Left renal pelvis (tissue), 4 donors: ENCODE results near the gene PRXL2C. TPM values are rescaled to one million over a fixed set of nuclear protein-coding genes. Genes with fewer than 3 reads are reported as not detected.
"Not testable (repeated sequence)": the region's sequence is repeated elsewhere in the genome, so short reads cannot be mapped to it uniquely, and the experiment has no call there.

Source experiments
- DNase-seq, 4 donors: peaks; one replicate each; pipeline ENCODE4 v3.0.0-alpha.2; 2013; ENCODE audit warnings: low read depth in 4 of 4, low spot score in 3 of 4
- polyA plus RNA-seq, 4 donors: library from polyadenylated mRNA; unstranded; fragments of 120-200 nt; gene quantifications; one replicate each; pipeline ENCODE4 v1.2.1, GENCODE V29; 2013; ENCODE audit not compliant: insufficient read length in 4 of 4

The PRXL2C gene
- polyA plus RNA-seq, 4 donors, result 5.1 to 7.1 (median 5.8) TPM

DNA sequence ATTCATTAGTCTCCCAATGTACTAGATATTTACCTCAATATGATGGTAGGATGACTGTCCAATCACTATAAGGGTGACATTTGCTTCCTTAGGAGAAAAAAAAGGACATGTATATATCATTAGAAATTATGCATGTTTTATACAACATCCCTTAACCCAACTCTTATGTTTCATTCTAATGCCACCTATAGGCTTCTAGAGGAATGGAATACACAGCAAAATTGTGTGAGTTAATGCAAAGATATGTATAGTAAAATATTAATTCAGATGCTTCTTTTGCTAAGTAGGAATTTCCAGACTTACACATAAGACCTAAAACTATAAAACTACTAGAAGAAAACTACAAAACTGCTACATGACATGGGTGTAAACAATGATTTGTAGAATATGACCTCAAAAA is 3.5 kb downstream of the PRXL2C start:
- DNase-seq, result no peak

DNA sequence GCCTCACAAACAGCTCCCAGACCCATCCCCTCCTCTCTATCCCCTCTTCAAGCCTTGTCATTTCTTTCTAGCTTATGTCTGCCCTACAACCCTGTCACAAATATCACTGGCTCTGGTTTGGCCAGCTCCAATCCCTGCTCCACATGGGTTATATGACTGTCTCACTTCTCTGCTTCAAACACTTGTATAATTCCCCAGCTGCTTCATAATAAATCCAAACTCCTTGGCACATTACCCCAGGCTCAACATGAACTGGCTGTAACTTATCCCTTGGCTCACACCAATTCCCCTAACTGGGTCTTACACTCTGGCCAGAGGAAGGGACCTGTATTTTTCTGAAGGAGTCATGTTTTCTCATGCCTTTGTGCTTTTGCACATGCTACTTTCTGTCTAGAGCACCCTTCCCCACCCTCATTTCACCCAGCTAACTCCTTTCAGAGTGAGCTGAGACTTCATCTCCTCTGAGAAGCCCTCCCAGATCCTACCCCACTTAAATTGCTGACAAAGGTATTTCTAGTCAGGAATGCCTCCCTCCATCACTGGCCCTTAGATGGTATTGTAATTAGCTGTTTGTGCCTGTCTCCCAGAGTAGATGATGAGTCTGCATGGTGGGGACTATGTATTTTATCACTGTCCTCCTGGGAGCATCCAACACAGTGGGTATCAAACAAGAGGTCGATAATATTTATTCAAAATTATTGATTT is 5.3 kb downstream of the PRXL2C start:
- no peak for DNase-seq

DNA sequence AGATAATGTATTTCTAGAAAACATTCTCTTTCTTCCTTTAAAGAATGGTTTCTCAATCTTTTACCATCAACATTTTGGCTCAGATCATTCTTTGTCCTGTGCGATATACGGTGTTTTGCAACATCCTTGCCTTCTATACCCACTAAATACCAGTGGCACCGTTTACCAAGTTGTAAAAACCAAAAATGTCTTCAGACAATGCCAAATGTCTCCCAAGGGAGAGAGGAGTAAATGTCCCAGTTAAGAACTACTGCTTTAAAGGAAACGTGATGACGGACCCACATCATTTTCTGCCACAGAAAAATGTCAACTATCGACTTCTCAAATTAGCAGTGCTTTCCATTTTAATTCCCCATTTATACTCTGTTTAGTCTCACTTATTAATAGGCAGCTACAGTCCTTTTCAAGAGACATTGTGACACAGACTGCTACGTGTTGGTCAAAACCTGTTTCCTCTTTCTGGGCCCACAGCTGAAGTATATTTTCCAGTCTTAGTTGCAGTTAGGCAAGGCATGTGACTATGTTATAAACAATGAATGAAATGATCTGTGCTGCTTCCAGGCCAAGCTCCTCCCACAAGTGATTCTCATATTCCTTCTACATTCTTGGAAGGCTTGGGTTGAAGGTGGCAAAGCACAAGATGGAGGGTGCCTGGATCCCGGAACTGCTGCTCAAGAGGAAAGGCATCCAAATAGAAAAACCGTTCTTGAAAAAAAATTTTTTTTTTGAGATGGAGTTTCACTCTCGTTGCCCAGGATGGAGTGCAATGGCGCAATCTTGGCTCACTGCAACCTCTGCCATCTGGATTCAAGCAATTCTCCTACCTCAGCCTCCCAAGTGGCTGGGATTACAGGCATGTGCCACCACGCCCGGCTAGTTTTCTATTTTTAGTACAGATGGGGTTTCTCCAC is 8.8 kb downstream of the PRXL2C start:
- no peak for DNase-seq

DNA sequence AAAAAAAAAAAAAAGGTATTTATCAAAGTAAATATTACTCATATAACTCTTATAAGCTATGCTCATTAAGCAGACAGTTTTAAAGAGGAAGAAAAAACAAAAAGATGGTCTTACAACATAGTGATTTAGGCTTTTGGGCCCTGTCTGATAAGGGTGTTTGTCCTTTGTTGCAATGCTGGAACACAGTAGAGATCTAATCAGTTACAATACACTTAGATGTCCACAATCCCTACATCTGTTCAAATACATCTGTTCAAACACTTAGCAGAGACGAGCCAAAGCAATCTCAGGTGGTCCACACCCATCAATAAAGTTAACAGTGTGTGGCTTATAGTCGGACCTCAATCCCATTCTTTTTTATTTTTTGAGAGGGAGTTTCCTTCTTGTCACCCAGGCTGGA is 11.0 kb downstream of the PRXL2C start:
- no peak for DNase-seq

DNA sequence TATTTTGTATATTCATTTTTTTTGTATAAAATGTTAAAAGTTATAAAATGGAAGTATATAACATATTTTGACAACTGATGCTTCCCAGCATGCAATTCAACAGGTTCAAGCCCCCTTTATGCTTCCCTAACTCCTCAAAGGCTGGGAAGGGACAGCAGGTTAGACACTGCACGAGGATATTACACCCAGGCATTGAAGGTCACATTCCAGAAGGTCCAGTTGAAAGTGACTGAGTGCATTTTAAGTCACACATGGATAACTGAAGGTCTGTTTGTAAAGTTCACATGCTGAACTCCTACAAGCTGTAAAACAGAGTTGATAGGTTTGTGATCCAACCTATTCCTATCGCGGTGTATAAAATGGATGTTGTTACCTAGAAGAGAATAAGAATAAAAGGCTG is 13.6 kb downstream of the PRXL2C start:
- DNase-seq, result no peak

DNA sequence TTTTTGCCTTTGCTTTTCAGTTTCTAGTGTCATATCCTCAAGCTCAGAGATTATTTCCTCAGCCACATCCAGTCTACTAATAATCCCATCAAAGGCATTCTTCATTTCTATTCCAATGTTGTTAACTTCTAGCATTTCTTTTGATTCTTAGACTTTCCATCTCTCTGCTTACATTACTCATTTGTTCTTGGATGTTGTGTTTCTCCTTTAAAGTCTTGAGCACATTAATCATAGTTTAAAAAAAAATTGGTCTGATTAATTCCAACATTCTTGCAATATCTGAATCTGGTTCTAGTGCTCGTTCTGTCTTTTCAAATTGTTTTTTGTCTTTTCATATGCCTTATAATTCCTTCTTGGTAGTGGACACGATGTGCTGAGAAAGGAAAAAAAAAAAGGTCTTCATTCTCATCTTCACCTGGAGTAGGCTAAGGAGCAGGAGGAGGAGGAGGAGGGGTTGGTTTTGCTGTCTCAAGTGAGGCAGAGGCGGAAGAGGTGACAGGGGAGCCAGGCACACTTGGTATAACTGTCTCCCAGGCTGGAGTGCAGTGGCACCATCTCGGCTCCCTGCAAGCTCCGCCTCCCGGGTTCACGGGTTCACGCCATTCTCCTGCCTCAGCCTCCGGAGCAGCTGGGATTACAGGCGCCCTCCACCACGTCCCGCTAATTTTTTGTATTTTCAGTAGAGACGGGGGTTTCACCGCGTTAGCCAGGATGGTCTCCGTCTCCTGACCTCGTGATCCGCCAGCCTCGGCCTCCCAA is 16.3 kb downstream of the PRXL2C start:
- no peak for DNase-seq

DNA sequence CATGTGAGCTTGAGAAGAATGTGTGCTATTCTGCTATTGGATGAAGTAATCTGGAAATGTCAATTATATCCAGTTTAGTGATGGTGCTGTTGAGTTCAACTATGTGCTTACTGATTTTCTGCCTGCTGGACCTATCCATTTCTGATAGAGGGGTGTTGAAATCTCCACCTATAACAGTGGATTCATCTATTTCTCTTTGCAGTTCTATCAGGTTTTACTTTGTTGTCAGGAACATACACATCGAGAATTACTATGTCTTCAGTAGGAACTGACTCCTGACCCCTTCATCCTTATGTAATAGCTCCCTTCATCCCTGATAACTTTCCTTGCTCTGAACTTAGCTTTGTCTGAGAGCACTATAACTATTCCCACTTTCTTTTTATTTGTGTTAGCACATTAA is 18.7 kb downstream of the PRXL2C start:
- DNase-seq, result no peak

DNA sequence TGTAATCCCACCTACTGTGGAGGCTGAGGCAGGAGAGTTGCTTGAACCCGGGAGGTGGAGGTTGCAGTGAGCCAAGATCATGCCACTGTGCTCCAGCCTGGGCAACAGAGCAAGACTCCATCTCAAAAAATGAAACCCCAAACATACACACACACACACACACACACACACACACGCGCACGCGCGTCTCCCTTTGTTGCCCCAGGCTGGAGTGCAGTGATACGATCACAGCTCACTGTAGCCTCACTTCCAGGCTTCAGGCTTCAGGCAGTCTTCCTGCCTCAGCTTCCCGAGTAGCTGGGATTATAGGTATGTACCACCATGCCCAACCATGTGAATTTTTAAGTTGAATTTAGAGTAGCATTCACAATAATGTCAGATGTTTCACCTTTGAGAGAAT is 21.5 kb downstream of the PRXL2C start:
- DNase-seq, result not testable (repeated sequence)

DNA sequence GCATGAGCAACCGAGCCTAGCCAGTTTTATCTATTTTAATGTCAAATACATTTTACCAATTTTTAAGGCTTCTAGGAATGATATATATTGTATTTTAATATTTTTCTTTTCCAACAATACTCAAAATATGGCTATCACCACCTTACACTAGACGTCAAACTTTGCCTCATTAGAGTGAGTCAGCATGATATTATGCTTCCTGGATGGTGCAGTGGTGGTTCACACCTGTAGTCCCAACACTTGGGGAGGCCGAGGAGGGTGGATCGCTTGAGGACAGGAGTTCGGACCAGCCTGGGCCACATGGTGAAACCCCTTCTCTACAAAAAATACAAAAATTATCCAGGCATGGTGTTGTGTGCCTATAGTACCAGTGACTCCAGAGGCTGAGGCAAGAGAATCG is 28.2 kb downstream of the PRXL2C start:
- DNase-seq, result no peak

DNA sequence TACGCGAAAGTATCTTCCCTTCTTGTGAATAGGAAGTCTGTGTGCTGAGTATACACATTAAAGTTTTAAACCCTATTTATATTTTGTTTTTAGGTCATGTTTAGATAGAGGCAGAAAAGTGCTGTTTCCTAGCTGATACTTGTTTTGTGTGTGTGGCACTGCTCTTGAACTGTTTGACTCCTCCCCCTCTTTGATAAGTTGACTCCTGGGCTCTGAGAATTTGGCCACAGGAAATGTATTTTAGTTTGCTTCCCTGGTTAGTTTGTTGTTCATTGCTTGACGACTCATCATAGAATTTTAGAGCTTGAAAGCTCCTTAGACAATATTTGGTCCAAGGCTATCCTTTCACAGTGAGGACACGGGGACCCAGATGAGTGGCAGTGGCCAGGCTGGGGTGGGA is 33.5 kb downstream of the PRXL2C start:
- DNase-seq, result no peak

DNA sequence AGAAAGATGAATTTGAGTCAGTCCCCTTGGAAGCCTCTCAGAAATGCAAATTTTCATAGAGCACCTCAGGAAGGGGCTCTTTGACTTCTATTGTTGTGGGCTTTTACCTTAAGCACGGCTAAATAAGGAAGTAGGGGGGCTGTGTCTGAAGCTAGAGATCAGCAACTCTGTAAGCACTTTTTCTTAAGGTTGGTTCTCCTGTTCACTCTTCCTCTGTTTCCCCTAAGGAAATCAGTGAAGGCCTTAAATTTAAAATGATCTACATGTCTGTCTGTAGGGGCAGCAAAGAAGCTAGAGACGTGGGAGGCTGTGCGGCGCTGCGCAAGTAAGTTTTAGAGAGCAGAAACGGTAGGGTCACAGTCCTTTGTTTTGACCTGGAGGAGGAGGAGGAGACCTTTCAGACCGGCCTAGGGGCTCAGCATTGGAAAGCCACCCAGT is 34.3 kb downstream of the PRXL2C start:
- DNase-seq, result no peak

DNA sequence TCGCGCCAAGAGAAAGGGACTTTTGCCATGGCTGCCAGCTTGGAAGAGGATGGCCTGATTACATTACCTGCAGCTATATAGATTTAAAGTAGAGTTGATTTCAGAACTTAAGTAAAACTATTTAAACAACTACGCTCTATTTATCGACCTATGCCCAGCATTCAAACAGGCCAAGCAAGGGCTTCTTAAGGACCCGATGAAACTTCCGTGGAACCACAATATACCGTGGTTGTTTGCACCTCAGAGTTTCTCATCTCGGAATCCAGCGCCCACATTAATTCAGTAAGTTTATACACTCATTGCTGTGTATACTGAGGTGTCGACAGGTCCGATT is 35.0 kb downstream of the PRXL2C start:
- no peak for DNase-seq

DNA sequence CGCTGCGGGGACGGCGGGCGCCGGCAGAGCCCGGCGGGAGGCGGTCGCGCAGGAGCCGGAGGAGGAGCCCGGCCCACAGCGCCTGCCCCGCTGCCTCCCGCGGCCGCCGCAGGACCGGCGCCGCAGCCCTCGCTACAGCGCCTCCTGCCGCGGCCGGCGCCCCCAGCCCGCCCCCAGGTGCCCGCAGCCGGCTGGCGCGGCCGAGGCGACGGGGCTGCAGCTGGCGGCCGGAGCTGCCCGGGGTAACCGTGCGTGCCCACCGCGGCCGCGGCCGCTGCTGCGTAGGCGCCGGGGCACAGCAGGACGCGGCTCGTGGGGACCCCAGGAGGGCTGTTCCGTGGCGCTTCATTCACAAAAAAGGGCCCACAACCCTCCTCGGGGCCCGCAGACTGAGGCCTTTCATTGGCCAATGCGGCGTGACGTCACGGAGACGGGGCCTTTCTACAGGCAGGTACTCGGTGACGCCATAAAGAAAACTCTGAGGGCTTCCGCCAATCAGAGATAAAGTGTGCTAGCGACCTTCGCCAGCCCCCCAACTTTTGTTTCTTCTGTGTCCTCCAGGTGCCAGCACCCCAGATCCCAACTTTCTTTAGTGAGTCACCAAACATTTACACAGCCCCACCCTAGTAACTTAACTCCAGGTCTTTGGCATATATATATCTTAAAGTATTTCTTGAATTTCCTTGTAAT is 35.5 kb downstream of the PRXL2C start, which contains the start of gene CDC14B:
Gene CDC14B (minus strand): TSS at position 353 of the 690 bp plus-strand sequence. CDS start 465 bp downstream, outside the sequence.
- DNase-seq, result peak; percentile 82 to 92 (median 88)

DNA sequence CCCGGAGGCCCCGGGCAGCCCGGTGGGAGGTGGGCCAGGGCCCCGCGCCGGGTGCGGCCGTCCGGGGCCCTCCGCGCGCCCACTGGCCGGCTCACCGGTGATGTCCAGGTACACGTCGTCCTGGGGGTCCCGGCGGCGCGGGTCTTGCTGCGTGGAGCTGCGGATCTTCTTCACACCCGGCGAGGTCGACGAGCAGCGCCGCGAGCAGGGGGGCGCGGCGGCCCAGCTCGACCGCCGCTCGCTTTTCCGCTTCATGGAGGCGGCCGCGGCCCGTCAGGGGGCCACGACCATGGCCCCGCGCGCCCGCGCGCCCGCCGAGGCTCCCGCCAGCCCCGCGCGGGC is 36.0 kb downstream of the PRXL2C start:
- DNase-seq, result no peak

DNA sequence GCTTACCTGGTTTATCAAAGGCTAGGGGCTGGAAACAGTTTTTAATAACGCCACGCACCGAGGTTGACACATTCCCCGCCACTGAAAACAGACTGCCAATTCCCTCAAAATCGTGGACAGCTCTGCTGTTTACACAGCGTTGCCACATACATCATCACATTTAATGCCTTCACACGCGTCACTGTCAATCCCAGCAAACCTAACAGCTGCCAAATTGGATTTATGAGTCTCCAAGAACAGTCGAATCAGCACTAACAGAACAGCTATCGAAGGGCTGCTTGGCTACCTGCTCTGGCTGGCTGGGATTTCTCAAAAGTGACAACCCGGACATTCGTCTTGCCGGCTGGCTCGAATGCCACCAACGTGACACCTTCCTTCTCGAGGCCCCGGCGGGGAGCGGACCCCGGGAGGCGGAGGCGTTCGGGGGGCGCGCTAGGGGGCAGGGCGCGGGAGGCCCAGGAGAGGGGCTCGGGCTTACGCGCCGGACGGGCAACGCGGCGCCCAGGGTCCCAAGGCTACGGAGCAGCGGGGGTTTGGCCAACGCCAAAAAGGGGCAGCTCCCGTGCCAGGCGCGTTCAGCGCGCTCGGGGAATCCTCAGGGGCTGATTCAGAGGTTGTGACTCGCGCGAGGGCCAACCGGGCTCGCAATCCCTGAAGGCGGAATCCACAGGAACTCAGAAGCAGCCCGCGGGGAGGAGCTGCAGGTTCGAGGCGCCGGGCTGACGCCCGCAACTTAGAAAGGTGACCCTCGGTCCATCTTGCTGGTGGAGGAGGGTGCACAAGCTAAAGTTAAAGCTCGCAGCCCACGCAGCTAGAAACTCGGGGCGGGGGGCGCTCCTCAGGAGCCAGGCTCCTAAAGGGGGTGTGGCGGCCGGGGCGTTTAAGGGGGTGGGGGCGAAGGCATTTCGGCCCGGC is 36.7 kb downstream of the PRXL2C start:
- DNase-seq, result no peak

DNA sequence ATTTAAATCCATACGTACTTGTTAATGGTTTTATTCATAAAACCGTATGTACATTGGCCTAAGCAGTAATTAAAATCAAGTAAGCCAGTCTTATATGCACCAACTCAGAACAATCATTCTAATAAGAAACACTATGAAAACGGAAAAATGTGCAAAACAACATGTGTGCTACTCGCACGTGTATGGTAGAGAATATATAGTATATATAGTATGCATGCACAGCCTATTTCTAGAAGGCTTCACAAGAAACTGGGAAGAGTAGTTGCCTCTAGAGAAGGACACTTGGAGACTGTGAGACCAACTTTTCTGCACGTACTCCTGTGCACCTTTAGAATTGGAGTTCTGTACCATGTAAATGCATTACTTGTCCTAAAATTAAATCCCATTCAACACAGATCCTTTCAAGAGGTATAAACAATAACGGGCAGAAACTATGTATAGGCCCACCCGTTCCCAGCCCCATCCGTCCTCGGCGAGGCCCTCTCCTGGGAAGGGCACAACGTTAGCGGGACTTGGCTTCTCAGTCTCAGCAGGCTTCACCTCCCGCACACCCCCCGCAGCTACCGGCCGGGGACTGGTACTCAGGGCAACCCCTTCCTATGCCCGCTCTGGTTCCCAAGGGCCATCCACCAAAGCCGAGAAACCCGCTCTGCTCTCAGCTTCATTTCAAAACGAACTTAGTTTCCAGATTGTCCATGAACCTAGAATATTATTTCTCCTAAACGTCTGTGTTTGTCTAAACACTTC is 37.5 kb downstream of the PRXL2C start:
- no peak for DNase-seq

DNA sequence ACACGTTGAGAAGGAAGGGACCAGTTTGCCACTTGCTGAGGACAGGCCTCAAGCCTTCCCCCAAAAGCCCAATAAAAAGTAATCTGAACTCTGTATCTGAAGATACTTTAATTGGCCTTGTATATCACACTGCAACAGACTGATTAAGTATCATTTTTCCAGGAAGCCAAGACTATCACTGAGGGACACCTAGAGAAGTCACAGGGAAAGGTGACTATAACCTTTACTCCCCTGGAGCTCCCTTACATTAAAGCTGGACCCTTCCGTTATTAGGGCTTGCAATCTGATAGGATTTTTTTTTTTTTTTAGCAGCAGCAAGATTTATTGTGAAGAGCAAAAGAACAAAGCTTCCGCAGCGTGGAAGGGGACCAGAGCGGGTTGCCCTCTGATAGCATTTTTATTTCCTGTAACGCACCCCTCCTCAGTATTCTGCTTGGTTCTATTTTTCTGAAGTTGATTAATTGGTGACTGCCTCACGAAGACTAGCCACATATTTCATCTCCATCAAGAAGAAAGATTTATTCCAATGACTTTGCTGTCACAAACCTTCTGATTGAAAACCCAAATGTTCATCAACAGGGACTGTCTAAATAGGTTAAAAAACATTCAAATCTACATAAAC is 38.2 kb downstream of the PRXL2C start:
- DNase-seq, result no peak

DNA sequence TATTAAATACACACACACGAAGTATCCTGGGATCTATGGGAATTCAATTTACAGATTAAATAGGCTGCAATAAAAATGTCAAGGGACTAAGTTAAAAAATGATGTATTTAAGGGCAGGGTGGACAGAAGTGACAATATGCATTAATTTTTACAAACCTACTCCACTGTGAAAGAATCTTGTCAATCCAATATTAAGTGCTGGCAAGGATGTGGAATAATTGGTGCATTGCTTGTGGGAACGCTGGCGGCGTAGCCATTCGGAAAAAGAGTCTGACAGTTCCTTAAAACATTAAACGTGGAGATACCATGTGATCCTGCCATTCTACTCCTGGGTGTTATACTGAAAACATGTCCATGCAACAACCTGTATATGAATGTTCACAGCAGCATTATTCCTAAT is 39.7 kb downstream of the PRXL2C start:
- no peak for DNase-seq

DNA sequence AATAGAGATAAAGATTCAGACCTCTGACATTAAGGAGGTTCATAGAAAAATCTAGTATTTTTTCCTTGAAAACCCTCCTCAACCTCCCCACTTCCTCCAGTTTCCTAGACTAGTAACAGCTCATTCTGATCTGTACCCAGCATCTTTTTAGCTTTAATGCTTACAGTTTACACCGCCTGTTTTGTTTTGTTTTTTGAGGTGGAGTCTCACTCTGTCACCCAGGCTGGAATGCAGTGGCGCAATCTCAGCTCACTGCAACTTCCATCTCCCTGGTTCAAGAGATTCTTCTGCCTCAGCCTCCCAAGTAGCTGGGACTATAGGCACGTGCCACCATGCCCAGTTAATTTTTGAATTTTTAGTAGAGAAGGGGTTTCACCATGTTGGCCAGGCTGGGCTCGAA is 40.5 kb downstream of the PRXL2C start:
- not testable (repeated sequence) for DNase-seq
